GM21723 (cell line): ENCODE data around the gene UBTF.

Experiments used
- ATAC-seq: cut with Tn5 transposase; IDR thresholded peaks from one replicate; pipeline ENCODE4 v1.9.1; 2021; ENCODE audit warnings: mild to moderate bottlenecking, moderate library complexity; ENCODE audit not compliant: unreplicated experiment

UBTF gene

GRCh38 chr17:44198721-44199552, 20.5 kb downstream of the UBTF start:
- ATAC-seq = peak; percentile 17

DNA sequence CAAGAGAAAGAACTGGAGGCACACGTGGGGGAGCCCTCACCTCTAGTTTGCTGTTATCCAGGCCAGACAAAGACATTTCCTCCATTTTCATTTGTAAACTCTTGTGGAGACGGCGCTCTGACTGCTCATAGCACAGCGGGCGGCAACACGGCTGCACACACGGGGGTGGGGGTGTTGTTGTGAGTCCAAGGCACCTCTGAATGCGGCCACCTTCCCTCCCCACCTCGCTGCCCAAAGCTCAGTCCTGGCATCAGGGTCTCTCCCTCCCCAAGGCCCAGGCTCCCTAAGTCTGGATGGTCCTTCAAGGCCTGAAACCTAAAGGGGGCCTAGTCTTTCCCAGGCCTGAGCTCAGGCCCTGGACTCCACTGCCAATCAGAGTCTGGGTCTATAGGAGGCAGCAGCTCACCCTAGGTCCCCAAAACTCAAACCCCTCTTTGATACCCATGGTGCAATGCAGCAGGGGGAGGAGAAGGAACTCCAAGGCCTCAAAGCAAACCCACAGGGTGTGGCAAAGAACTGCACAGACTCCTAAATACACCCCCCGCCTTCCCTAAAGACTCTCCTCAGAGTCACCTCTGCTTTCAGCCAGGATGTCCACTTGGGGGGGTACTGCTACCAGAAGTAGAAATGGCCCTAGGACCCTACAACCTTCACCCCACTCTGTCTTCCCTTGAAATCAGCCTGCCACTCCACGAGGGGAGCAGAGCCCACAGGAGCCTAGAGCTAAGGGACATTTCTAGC, 21.3 kb downstream of the UBTF start:
- no peak for ATAC-seq

- no peak for ATAC-seq
These were observed 22.4 kb downstream of the UBTF start for GRCh38 chr17:44197107-44197506.

- no peak for ATAC-seq
These were observed 26.0 kb downstream of the UBTF start for GRCh38 chr17:44193326-44194084.

DNA sequence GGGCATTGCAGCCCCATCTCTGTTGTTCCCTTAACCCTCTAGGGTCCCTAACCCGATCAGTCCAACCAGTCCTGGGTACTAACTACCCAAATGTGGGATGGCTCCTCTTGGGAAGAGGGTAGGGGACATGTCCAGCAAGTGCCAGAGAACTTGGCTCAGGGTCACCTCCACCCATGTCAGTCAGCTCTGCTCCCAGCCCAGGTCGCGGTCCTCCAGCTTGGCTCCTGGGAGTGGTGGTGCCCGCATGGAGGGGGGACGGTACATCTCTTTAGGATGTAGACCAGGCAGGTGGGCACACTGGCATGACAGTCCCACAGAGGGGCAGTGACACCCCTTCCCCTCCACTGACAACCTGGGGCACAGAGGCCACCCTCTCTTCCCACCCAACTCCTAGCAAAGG, 26.7 kb downstream of the UBTF start:
- no peak for ATAC-seq

DNA sequence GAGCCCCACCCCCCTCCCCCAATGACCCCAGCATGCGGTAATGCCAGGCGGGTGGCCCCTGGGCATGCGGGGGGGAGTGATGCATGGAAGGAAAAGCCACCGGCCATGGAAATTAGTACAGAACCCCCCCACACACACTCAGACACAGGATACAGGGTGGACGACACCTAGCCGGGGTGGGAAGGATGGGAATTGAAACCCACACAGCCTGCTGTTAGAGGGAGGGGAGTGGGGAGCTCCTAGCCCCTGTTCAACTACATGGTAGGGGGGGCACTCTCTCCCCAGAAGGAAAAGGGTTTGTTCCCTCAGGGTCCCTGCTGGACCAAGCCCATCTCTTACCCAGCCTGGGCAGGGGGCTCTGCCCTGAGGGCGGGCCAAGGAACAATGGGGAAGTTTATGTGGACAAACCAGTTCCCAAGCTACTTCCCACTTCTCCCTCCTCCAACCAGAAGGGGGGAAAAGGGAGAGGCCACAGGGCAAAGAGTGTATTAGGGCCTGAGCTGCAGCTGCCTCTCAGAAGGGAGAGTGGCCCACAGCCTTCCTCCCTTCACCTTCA, 27.5 kb downstream of the UBTF start:
- no peak for ATAC-seq

DNA sequence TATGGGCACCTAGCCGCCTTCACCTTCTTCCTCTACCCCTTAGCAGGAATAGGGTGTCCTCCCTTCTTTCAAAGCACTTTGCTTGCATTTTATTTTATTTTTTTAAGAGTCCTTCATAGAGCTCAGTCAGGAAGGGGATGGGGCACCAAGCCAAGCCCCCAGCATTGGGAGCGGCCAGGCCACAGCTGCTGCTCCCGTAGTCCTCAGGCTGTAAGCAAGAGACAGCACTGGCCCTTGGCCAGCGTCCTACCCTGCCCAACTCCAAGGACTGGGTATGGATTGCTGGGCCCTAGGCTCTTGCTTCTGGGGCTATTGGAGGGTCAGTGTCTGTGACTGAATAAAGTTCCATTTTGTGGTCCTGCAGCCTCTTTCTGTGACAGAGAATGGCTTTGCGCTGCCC, 28.1 kb downstream of the UBTF start:
- no peak for ATAC-seq

DNA sequence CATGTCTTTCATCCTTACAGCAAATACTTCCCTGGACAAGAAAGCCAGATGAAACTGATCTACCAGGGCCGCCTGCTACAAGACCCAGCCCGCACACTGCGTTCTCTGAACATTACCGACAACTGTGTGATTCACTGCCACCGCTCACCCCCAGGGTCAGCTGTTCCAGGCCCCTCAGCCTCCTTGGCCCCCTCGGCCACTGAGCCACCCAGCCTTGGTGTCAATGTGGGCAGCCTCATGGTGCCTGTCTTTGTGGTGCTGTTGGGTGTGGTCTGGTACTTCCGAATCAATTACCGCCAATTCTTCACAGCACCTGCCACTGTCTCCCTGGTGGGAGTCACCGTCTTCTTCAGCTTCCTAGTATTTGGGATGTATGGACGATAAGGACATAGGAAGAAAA, 29.0 kb downstream of the UBTF start:
- ATAC-seq = no peak

GRCh38 chr17:44188576-44189403, 30.7 kb downstream of the UBTF start:
- no peak for ATAC-seq

- ATAC-seq = peak; percentile 47
These were observed 32.2 kb downstream of the UBTF start for GRCh38 chr17:44187131-44187899.

DNA sequence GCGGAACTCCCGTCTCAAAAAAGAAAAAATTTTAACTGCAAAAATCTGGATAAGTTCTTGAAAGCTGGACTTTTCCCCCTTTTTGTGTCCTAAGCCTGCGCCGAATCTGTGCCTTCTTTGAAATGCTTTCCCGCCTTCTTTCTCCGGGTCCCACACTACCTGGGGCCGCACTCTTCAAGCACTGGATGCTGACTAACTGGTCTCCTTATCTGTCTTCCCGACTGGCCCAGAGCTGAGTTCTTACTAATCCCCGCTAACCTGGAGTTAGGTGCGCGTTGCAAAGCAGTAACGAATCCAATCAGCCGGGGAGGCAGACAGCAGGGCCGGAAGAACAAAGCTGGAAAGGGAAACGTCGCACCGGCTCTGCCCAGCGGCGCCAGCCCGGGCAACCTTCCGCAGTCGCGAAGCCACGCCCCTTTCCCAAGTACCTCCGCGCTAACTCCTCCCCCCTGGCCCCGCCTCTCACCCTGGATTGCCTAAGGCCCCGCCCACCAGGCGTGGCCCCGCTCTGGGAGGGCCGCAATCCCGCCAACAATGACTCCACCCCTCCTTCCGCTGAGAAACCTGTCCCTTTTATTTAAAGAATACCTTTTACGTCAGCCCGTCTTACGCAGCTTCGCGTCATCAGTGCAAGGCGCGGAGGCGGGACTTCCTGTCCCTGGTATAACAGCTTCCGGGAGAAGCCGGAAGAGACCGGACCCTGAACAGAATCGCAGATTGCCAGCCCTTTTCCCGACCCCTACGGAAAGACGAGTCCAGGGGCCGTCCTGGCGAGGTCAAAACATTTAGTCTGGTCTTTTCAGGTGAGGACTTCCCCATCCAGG, 33.0 kb downstream of the UBTF start, which contains the start of gene TMUB2:
TSS of gene TMUB2 (plus strand) at position 666 of the 824 bp plus-strand sequence. CDS start 737 bp downstream, outside the sequence.
- ATAC-seq = peak; percentile 79

- ATAC-seq = no peak
These were observed 35.2 kb downstream of the UBTF start for GRCh38 chr17:44184212-44184810.

DNA sequence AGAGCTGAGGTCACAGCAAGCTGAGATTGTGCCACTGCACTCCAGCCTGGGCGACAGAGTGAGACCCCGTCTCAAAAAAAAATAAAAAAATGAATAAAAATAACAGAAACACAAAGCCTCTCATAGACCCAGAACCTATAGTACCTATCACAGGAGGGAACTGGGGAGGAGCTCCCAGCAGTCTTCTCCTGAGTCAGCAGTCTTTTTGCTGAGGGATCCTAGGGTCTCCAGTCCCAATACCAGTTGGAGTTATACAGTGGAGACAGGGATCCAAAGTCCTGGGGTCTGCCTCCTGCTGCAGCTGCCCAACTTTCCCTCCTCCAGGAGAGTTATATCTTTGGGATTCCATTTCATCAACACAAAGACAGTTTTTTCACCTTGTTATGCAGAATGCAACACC, 36.5 kb downstream of the UBTF start:
- no peak for ATAC-seq

DNA sequence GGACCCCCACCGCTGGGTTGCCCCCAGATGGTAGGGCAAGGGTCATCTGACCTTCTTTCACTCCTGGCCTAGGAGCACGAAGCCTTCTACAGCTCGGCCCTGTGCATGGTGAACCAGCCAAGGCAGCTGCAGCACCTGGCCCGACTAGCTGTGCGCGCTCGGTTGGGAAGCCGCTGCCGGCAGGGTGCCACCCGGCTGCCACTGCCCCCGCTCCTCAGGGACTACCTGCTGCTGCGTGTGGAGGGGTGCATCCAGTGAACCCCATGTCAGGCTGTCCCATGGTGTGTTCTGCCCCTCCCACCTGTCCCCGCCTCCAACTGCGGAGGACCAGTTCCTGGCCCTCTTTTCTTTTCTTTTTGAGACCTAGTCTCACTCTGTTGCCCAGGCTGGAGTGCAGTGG, 41.3 kb downstream of the UBTF start:
- no peak for ATAC-seq

DNA sequence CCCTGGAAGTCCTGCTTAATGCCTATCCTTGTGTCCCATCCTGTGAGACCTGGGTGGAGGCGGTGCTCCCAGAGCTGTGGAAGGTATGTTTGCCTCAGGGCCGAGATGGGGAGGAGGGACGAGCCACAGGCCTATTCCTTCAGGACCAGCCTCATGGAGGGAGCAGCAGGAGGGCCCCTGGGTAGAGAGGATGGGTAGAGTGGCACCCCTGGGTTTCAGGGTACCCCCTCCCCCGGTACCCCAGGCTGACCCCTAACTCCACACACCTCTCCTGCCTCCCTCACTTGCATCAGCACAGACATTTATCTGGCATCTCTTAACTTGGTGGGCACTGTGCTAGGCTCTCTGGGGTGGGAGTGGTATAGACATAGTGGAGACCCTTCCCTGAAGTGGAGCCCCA, 41.8 kb downstream of the UBTF start:
- ATAC-seq = no peak

DNA sequence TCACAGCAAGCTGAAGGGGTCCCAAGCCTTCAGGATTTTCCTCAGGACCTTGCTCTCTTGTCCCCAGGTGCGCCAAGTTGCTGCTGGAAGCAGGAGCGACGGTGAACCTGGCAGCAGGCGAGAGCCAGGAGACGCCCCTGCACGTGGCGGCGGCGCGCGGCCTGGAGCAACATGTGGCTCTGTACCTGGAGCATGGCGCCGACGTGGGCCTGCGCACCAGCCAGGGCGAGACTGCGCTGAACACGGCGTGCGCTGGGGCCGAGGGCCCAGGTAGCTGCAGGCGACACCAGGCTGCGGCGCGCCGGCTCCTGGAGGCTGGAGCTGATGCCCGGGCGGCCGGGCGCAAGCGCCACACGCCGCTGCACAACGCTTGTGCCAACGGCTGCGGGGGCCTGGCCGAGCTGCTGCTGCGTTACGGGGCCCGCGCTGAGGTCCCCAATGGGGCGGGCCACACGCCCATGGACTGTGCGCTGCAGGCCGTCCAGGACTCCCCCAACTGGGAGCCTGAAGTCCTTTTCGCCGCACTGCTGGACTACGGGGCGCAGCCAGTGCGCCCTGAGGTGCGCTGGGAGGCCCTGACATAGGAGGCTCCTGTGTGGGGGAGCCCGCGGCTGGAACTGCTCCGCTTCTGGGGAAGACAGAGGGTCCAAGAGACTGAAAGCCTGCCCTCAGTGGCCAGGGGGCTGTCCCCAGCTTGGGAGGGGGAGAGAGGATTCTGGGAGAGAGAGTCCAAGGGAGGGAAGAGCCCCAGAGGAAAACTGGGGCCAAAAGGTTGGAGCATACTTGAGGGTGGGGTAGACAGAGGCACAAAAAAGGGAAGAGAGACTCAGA, 42.6 kb downstream of the UBTF start:
- ATAC-seq = no peak

DNA sequence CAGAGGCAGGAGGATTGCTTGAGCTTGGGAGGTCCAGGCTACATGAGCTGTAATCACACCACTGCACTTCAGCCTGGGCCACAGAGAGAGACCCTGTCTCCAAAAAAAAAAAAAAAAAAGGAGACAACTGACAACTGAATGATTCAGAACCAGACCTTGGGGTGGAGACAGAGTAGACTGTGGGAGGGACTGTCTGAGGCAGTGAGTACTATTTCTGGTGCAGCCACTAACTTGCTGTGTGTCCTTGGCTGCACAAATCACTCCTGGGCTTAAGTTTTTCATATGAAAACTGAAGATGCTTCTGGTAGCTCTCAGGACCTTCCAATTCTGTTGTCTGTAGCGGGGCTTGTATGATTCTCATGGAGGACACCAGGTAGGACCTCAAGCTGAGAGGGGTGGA, 43.2 kb downstream of the UBTF start:
- ATAC-seq = no peak
